GM12878 (cell line): ENCODE measurements around the gene TAX1BP1. TPM values are rescaled to one million over a fixed set of nuclear protein-coding genes. Genes with fewer than 3 reads are reported as not detected.

Source experiments
- ATAC-seq: fragments of 200-7000 bp; cut with Tn5 transposase; 3 replicates; pipeline ENCODE4 v1.9.1; 2020; ENCODE audit warnings: mild to moderate bottlenecking, moderate library complexity
- BruUV-seq: library from RNA; stranded (reverse); fragments of 400-500 nt; replicated peaks from 2 replicates; lab custom pipeline; 2021; lab: Mats Ljungman, UMichigan
- CTCF ChIA-PET: fragments of 300-600 bp; sonication (Branson Sonifier 250); formaldehyde crosslinking; extraction: SDS; loops from one replicate; lab custom pipeline; 2021; ENCODE audit warnings: inconsistent platforms; lab: Yijun Ruan, JAX
- POLR2A ChIA-PET: fragments of 350-600 bp; formaldehyde crosslinking; extraction: SDS; loops from one replicate; lab custom pipeline; 2021; ENCODE audit warnings: inconsistent platforms; lab: Charles Lee
- RAD21 ChIA-PET: fragments of 300-600 bp; sonication (Branson Sonifier 250); formaldehyde crosslinking; loops from one replicate; lab custom pipeline; 2023; ENCODE audit warnings: antibody characterized with exemption; ENCODE audit not compliant: unreplicated experiment; lab: Charles Lee
- SMC1A ChIA-PET: fragments of 300-600 bp; sonication (Branson Sonifier 250); formaldehyde crosslinking; loops from one replicate; lab custom pipeline; 2023; ENCODE audit not compliant: unreplicated experiment, uncharacterized antibody; lab: Charles Lee
- DNase-seq: peaks from one replicate; pipeline ENCODE4 v3.0.0-alpha.2; 2011; ENCODE audit warnings: low read depth, low spot score
- FAIRE-seq: peaks from 3 replicates; lab custom pipeline; 2011; peaks lifted over from hg19 to GRCh38; lab: Jason Lieb, UNC
- H2AFZ ChIP-seq: 2 replicates; pipeline ENCODE4 v1.6.0; 2011; ENCODE audit warnings: low read depth, low read length, control low read depth; ENCODE audit not compliant: control insufficient read depth
- H3K27ac ChIP-seq: 2 replicates; pipeline ENCODE4 v1.5.1; 2011; ENCODE audit warnings: control low read depth; ENCODE audit not compliant: control insufficient read depth, insufficient read depth
- H3K27me3 ChIP-seq, 2 experiments: replicated peaks in 1 of 2; 2 replicates each; pipeline versions ENCODE4 v1.6.0 to v1.6.1; 2011; ENCODE audit warnings: low read length in 1 of 2; ENCODE audit not compliant: control insufficient read depth in 2 of 2, insufficient read depth in 2 of 2
- H3K36me3 ChIP-seq, 2 experiments: 2 replicates each; pipeline ENCODE4 v1.5.1; 2011; ENCODE audit warnings: low read length in 1 of 2; ENCODE audit not compliant: control insufficient read depth in 2 of 2, insufficient read depth in 2 of 2
- H3K4me1 ChIP-seq: 2 replicates; pipeline ENCODE4 v1.6.1; 2011; ENCODE audit warnings: mild to moderate bottlenecking, low read length, moderate library complexity, mixed read lengths; ENCODE audit not compliant: control insufficient read depth, insufficient read depth
- H3K4me2 ChIP-seq: 2 replicates; pipeline ENCODE4 v1.6.0; 2011; ENCODE audit warnings: control low read depth; ENCODE audit not compliant: control insufficient read depth, insufficient read depth
- H3K4me3 ChIP-seq: fragments of 200-600 bp; sonication (generic); 2 replicates; pipeline ENCODE4 v1.5.1; 2016
- H3K79me2 ChIP-seq: 2 replicates; pipeline ENCODE4 v1.6.0; 2011; ENCODE audit warnings: low read length; ENCODE audit not compliant: control insufficient read depth, insufficient read depth
- H3K9ac ChIP-seq: 2 replicates; pipeline ENCODE4 v1.8.0; 2011; ENCODE audit warnings: low read length, control low read depth, mixed read lengths; ENCODE audit not compliant: control insufficient read depth, insufficient read depth
- H3K9me3 ChIP-seq: replicated peaks from 3 replicates; pipeline ENCODE4 v1.5.1; 2011; ENCODE audit warnings: mild to moderate bottlenecking, low read length; ENCODE audit not compliant: control insufficient read depth, insufficient read depth
- H4K20me1 ChIP-seq: 2 replicates; pipeline ENCODE4 v1.6.0; 2011; ENCODE audit not compliant: control insufficient read depth, insufficient read depth
- BHLHE40 ChIP-seq, 2 experiments: fragments of 450-650 bp in 1 of 2; IDR thresholded peaks; 2 replicates each; pipeline ENCODE4 v1.6.1; 2011 to 2017; ENCODE audit warnings: low read depth in 2 of 2, borderline replicate concordance in 1 of 2, improper control_type of control experiment in 1 of 2, low read length in 1 of 2, mild to moderate bottlenecking in 1 of 2
- CTCF ChIP-seq, 3 experiments: IDR thresholded peaks in 2 of 3; conservative IDR thresholded peaks in 1 of 3; 2 replicates each; pipeline ENCODE4 v1.5.1; 2011; ENCODE audit warnings: low read depth in 3 of 3, low read length in 3 of 3, mild to moderate bottlenecking in 3 of 3, control low read depth in 2 of 3, moderate library complexity in 2 of 3, inconsistent platforms in 1 of 3, mixed read lengths in 1 of 3; ENCODE audit not compliant: control insufficient read depth in 2 of 3, insufficient read depth in 1 of 3; ENCODE audit errors: extremely low read depth in 1 of 3
- HDGF ChIP-seq: fragments of 450-650 bp; IDR thresholded peaks from 2 replicates; pipeline ENCODE4 v1.6.1; 2016; ENCODE audit warnings: antibody characterized with exemption
- KAT2A ChIP-seq: conservative IDR thresholded peaks from 2 replicates; pipeline ENCODE4 v1.6.1; 2011; ENCODE audit warnings: low read depth, low read length; ENCODE audit not compliant: control insufficient read depth
- MLLT1 ChIP-seq: fragments of 450-650 bp; IDR thresholded peaks from 2 replicates; pipeline ENCODE4 v1.6.1; 2016; ENCODE audit warnings: mild to moderate bottlenecking
- MTA2 ChIP-seq: fragments of 450-650 bp; IDR thresholded peaks from 2 replicates; pipeline ENCODE4 v1.6.1; 2016; ENCODE audit warnings: low read depth, mild to moderate bottlenecking, moderate library complexity
- MYC ChIP-seq: IDR thresholded peaks from 2 replicates; pipeline ENCODE4 v1.6.1; 2011; ENCODE audit warnings: mild to moderate bottlenecking, low read length, moderate library complexity, inconsistent platforms; ENCODE audit not compliant: insufficient read depth, insufficient replicate concordance, insufficient read length, severe bottlenecking
- NR2C2 ChIP-seq: IDR thresholded peaks from 2 replicates; pipeline ENCODE4 v1.6.1; 2011; ENCODE audit warnings: borderline replicate concordance, low read depth; ENCODE audit not compliant: control insufficient read depth, insufficient read length
- USF2 ChIP-seq: IDR thresholded peaks from 2 replicates; pipeline ENCODE4 v1.6.1; 2011; ENCODE audit warnings: low read depth, low read length, improper control_type of control experiment, borderline replicate concordance
- ZBED1 ChIP-seq: IDR thresholded peaks from 2 replicates; pipeline ENCODE4 v1.6.1; 2016; ENCODE audit warnings: borderline replicate concordance
- WGBS: methylation state at CpG from one replicate; pipeline ENCODE4 v1.1.6; 2016; ENCODE audit warnings: low lambda C conversion rate; ENCODE audit not compliant: insufficient replicate concordance, insufficient coverage; ENCODE audit errors: missing lambda C conversion rate; 5-methylcytosine and 5-hydroxymethylcytosine counted together
- in situ Hi-C: fragments of 300-500 bp; cut with MboI; formaldehyde crosslinking; loops from 9 replicates; pipeline ENCODE4 v1.14.3; 2018; ENCODE audit warnings: mixed read lengths
- intact Hi-C: fragments of 100-400 bp; cut with micrococcal nuclease; formaldehyde crosslinking; loops from one replicate; pipeline ENCODE4 v1.14.2; 2022; ENCODE audit not compliant: unreplicated experiment
- polyA plus RNA-seq, 11 experiments: library from polyadenylated mRNA; depleted of rRNA in 4 of 11; unstranded in 6 of 11; stranded (reverse) in 5 of 11; fragments of >200 nt; fragmentation: Nextera tagmentation in 4 of 11; fragmentation: Illumina TruSeq in 1 of 11; extraction: Ambion mirVana in 4 of 11; extraction: Trizol in 1 of 11; gene quantifications; 1 replicate in 1 of 11; 2 replicates in 10 of 11; pipeline versions ENCODE4 v1.2.1 to v1.2.3, GENCODE V29; 2011 to 2016; ENCODE audit warnings: inconsistent platforms in 2 of 11, missing spikeins in 2 of 11, low read depth in 1 of 11
- total RNA-seq, 4 experiments: library from RNA; depleted of rRNA in 3 of 4; stranded (reverse); fragments of >200 nt in 3 of 4; fragmentation: Illumina TruSeq in 1 of 4; extraction: Trizol in 1 of 4; gene quantifications; 2 replicates each; pipeline versions ENCODE4 v1.2.1 to v1.2.3, GENCODE V29; 2013 to 2021
- TF ChIP-seq, protein P1 (sequence below): fragments of 150-350 bp; IDR thresholded peaks from 2 replicates; pipeline ENCODE4 v1.6.1; 2016; ENCODE audit warnings: low read depth, low read length

The TAX1BP1 gene
- total and polyA plus RNA-seq, 10 of the 15 experiments (the other 5 are each of a cell fraction or from before 2014, with no cell fraction given) = 30.8 to 105 (median 52.0) TPM

DNA sequence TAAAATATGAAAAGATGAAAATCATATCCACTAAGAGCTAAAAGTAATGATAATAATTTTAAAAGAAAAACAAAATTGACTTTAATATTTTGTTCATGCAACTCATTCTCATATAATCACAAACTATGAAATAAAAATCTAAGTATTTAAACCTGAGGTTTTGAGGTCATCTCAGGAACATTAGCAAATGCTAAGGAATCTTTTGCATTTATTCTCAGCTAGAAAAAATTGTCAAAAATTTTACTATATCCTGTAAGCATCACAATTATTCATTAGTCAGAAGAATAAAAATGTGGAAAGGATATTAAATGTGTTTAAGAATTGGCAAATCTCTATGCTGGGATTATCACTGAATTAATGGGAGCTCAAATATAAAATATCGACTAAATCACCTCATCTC lies 36.8 kb upstream of the TAX1BP1 start:
- ChIA-PET RAD21 (no interaction called here), SMC1A (interaction anchor here (0.8 to 0.9 kb wide), 2 partner anchors 10 to 205 kb away, joined by 3 read pairs; no protein-coding TSS in a partner anchor), CTCF (interaction anchor here (1.0 to 2.6 kb wide), 2 partner anchors 10 to 71 kb away, joined by 3 to 8 read pairs; no protein-coding TSS in a partner anchor), POLR2A (interaction anchor here (0.6 kb wide), 2 partner anchors 989 to 1305 kb away, joined by 3 read pairs; no protein-coding TSS in a partner anchor)
- Histone ChIP-seq H4K20me1 (no peaks in the 10 kb centered on the region), H3K9me3 (no peaks in the 10 kb centered on the region), H3K4me2 (no peak overlapping the region), H3K79me2 (no peaks in the 10 kb centered on the region), H3K27ac (no peak overlapping the region), H3K4me1 (no peaks in the 10 kb centered on the region), H3K4me3 (no peak overlapping the region), H3K9ac (no peak overlapping the region), H3K36me3 (no peaks in the 10 kb centered on the region), H2AFZ (no peak overlapping the region), H3K27me3 (no peaks in the 10 kb centered on the region)
- no TSS peak for BruUV-seq
- FAIRE-seq = no peak
- in situ Hi-C loops = no loop called here
- TF ChIP-seq MTA2 = no peak
- TF ChIP-seq MLLT1 = no peak
- TF ChIP-seq ZBED1 = no peak
- TF ChIP-seq, protein P1, sequence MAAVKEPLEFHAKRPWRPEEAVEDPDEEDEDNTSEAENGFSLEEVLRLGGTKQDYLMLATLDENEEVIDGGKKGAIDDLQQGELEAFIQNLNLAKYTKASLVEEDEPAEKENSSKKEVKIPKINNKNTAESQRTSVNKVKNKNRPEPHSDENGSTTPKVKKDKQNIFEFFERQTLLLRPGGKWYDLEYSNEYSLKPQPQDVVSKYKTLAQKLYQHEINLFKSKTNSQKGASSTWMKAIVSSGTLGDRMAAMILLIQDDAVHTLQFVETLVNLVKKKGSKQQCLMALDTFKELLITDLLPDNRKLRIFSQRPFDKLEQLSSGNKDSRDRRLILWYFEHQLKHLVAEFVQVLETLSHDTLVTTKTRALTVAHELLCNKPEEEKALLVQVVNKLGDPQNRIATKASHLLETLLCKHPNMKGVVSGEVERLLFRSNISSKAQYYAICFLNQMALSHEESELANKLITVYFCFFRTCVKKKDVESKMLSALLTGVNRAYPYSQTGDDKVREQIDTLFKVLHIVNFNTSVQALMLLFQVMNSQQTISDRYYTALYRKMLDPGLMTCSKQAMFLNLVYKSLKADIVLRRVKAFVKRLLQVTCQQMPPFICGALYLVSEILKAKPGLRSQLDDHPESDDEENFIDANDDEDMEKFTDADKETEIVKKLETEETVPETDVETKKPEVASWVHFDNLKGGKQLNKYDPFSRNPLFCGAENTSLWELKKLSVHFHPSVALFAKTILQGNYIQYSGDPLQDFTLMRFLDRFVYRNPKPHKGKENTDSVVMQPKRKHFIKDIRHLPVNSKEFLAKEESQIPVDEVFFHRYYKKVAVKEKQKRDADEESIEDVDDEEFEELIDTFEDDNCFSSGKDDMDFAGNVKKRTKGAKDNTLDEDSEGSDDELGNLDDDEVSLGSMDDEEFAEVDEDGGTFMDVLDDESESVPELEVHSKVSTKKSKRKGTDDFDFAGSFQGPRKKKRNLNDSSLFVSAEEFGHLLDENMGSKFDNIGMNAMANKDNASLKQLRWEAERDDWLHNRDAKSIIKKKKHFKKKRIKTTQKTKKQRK = no peak
- no peak for TF ChIP-seq KAT2A
- TF ChIP-seq HDGF = no peak
- no peak for TF ChIP-seq USF2
- TF ChIP-seq BHLHE40 (IDR thresholded peaks at IDR 0.05; ENCODE audit: borderline replicate concordance in 1 of 2, low read depth in 2 of 2, low read length in 1 of 2) = no peak
- TF ChIP-seq CTCF (IDR thresholded peaks at IDR 0.05 in 2 of 3, conservative IDR thresholded peaks at IDR 0.05 in 1 of 3; ENCODE audit: control insufficient read depth in 2 of 3, extremely low read depth in 1 of 3, insufficient read depth in 1 of 3, low read depth in 3 of 3, low read length in 3 of 3) = no peak
- no peak for TF ChIP-seq MYC
- no peak for TF ChIP-seq NR2C2
- WGBS = 83% methylated on average over 1 of the region's 1 CpG
- DNase-seq = no peak
- no peak for ATAC-seq
- intact Hi-C loops = no loop called here
